ENCODE results near the gene CFAP99. TPM values are rescaled to one million over a fixed set of nuclear protein-coding genes. Genes with fewer than 3 reads are reported as not detected.

The CFAP99 gene
- total RNA-seq, 1 donor from 2014 or later: not detected

GRCh38 chr4:2424581-2424980, 5.8 kb downstream of the CFAP99 start:
- Mint-ChIP-seq H3K36me3 (ENCODE audit: unreplicated experiment) (no peaks in the 10 kb centered on the region), H3K9me3 (ENCODE audit: unreplicated experiment) (no peaks in the 10 kb centered on the region), H3K27me3 (ENCODE audit: unreplicated experiment) (peaks cover 39% of the 10 kb centered on the region), H3K27ac (ENCODE audit: unreplicated experiment) (no peak overlapping the region), H3K4me3 (ENCODE audit: unreplicated experiment) (no peak overlapping the region), H3K4me1 (ENCODE audit: unreplicated experiment) (peaks cover 3% of the 10 kb centered on the region)
- TF ChIP-seq CTCF (IDR thresholded peaks at IDR 0.05): no peak
- DNase-seq (ENCODE audit: extremely low spot score, unreplicated experiment): no peak

- H3K27ac Mint-ChIP-seq (ENCODE audit: unreplicated experiment): no peak overlapping the region
- TF ChIP-seq CTCF (IDR thresholded peaks at IDR 0.05): no peak
- H3K4me1 Mint-ChIP-seq (ENCODE audit: unreplicated experiment): no peaks in the 10 kb centered on the region
- H3K36me3 Mint-ChIP-seq (ENCODE audit: unreplicated experiment): no peaks in the 10 kb centered on the region
- DNase-seq (ENCODE audit: extremely low spot score, unreplicated experiment): no peak
- no peak overlapping the region for H3K4me3 Mint-ChIP-seq (ENCODE audit: unreplicated experiment)
- no peaks in the 10 kb centered on the region for H3K9me3 Mint-ChIP-seq (ENCODE audit: unreplicated experiment)
- peaks cover 29% of the 10 kb centered on the region for H3K27me3 Mint-ChIP-seq (ENCODE audit: unreplicated experiment)
Observed at GRCh38 chr4:2425386-2426068, 6.8 kb downstream of the CFAP99 start.

- TF ChIP-seq CTCF (IDR thresholded peaks at IDR 0.05): no peak
- H3K36me3 Mint-ChIP-seq (ENCODE audit: unreplicated experiment): no peaks in the 10 kb centered on the region
- no peak overlapping the region for H3K4me3 Mint-ChIP-seq (ENCODE audit: unreplicated experiment)
Observed at GRCh38 chr4:2426069-2426397, 7.3 kb downstream of the CFAP99 start.

GRCh38 chr4:2426711-2427275, 8.0 kb downstream of the CFAP99 start:
- Mint-ChIP-seq H3K4me3 (ENCODE audit: unreplicated experiment) (no peak overlapping the region), H3K4me1 (ENCODE audit: unreplicated experiment) (no peaks in the 10 kb centered on the region), H3K27ac (ENCODE audit: unreplicated experiment) (no peak overlapping the region), H3K9me3 (ENCODE audit: unreplicated experiment) (no peaks in the 10 kb centered on the region), H3K36me3 (ENCODE audit: unreplicated experiment) (no peaks in the 10 kb centered on the region), H3K27me3 (ENCODE audit: unreplicated experiment) (peaks cover 20% of the 10 kb centered on the region)
- no peak for TF ChIP-seq CTCF (IDR thresholded peaks at IDR 0.05)
- no peak for DNase-seq (ENCODE audit: extremely low spot score, unreplicated experiment)

More at GRCh38 chr4:2426069-2426397, 7.3 kb downstream of the CFAP99 start:
- Mint-ChIP-seq H3K4me1 (ENCODE audit: unreplicated experiment) (no peaks in the 10 kb centered on the region), H3K27me3 (ENCODE audit: unreplicated experiment) (peaks cover 24% of the 10 kb centered on the region), H3K9me3 (ENCODE audit: unreplicated experiment) (no peaks in the 10 kb centered on the region), H3K27ac (ENCODE audit: unreplicated experiment) (no peak overlapping the region)
- no peak for DNase-seq (ENCODE audit: extremely low spot score, unreplicated experiment)

GRCh38 chr4:2427383-2428334, 8.9 kb downstream of the CFAP99 start:
- Mint-ChIP-seq H3K27me3 (ENCODE audit: unreplicated experiment) (peaks cover 13% of the 10 kb centered on the region), H3K9me3 (ENCODE audit: unreplicated experiment) (no peaks in the 10 kb centered on the region), H3K36me3 (ENCODE audit: unreplicated experiment) (no peaks in the 10 kb centered on the region), H3K4me1 (ENCODE audit: unreplicated experiment) (no peaks in the 10 kb centered on the region), H3K27ac (ENCODE audit: unreplicated experiment) (no peak overlapping the region), H3K4me3 (ENCODE audit: unreplicated experiment) (no peak overlapping the region)
- DNase-seq (ENCODE audit: extremely low spot score, unreplicated experiment): no peak
- no peak for TF ChIP-seq CTCF (IDR thresholded peaks at IDR 0.05)

All from osteocyte (in vitro differentiated cells).